Cardiac fibroblast (primary cell): ENCODE data around the gene FADS2.

Experiments used
- DNase-seq, 2 donors: peaks; one replicate each; pipeline versions ENCODE4 v3.0.0 to v3.0.0-alpha.2; 2010; ENCODE audit warnings: low read depth in 2 of 2
- H3K4me3 ChIP-seq, 2 donors: replicated peaks in 1 of 2; 1 replicate in 1 of 2; 2 replicates in 1 of 2; pipeline ENCODE4 v1.5.1; 2011; ENCODE audit warnings: low read depth in 2 of 2, low read length in 2 of 2, mild to moderate bottlenecking in 2 of 2, moderate library complexity in 1 of 2
- TF ChIP-seq, protein P1 (sequence below): IDR thresholded peaks from one replicate; pipeline ENCODE4 v1.5.1; 2011; ENCODE audit warnings: low read depth, mild to moderate bottlenecking, low read length, inconsistent platforms

The FADS2 gene

DNA sequence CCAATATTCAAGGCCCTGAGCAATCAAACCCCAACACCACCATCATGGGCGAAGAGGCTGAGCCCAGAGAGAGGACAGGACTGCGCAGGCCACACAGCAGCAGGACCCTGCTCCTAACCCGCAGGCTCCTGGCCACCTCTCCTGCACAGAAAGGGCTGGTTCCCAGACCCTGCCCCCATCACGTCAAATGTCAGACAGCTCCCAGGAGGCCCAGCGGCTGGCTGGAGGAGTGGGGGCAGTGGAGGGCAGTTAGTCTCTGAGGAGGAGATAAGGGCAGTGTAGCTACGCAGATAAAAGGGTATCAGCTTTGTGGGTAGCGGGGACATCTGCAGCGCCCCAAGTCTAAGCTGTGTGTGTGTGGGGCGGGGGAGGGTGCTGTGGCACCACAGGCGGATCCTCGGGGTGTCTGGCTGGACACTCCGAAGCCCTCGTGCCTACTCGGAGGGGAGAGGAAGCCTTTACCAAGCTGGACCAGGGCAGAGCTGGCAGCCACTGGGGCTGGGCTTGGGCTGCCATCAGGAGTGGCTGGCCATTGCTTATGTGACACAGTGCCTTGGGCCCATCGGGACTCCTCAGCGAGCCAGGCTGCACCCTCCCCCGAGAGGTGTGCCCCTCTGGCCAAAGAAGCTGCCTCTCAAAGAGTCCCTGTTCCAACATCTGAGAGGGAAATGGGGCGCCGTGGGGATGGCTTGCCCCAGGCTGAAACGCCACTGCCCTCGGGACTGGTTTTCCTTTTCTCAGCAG, 41.8 kb downstream of the FADS2 start:
- DNase-seq = peak in 1 of 2 donors; percentile 25
- no peak overlapping the region for H3K4me3 ChIP-seq
- TF ChIP-seq, protein P1, sequence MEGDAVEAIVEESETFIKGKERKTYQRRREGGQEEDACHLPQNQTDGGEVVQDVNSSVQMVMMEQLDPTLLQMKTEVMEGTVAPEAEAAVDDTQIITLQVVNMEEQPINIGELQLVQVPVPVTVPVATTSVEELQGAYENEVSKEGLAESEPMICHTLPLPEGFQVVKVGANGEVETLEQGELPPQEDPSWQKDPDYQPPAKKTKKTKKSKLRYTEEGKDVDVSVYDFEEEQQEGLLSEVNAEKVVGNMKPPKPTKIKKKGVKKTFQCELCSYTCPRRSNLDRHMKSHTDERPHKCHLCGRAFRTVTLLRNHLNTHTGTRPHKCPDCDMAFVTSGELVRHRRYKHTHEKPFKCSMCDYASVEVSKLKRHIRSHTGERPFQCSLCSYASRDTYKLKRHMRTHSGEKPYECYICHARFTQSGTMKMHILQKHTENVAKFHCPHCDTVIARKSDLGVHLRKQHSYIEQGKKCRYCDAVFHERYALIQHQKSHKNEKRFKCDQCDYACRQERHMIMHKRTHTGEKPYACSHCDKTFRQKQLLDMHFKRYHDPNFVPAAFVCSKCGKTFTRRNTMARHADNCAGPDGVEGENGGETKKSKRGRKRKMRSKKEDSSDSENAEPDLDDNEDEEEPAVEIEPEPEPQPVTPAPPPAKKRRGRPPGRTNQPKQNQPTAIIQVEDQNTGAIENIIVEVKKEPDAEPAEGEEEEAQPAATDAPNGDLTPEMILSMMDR = no peak

DNA sequence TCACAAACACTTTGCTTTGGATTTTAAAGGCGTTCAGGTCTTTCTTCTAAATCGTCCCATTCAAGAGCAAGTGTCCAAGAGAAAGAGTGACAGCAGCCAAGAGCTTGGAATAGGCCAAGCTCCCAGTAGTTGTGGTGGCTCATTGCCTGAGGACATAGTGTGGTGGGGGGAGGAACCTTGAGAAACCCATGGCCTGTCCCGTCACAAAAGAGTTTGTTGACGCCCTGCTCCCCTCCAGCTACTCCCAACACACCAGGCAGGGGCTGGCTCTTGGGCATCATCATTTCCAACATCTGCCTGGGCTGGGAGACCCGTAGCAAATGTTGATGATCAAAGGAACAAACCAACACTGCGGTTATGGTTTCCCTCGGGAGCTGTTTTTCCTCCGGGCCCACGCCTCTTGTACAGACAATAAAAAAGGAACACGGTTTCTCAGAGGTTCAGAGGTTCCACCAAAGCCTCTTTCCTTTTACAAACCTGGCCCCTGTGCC, 42.5 kb downstream of the FADS2 start:
- peak; percentile 50 to 70 for DNase-seq
- TF ChIP-seq, protein P1 = no peak
- H3K4me3 ChIP-seq = no peak overlapping the region

DNA sequence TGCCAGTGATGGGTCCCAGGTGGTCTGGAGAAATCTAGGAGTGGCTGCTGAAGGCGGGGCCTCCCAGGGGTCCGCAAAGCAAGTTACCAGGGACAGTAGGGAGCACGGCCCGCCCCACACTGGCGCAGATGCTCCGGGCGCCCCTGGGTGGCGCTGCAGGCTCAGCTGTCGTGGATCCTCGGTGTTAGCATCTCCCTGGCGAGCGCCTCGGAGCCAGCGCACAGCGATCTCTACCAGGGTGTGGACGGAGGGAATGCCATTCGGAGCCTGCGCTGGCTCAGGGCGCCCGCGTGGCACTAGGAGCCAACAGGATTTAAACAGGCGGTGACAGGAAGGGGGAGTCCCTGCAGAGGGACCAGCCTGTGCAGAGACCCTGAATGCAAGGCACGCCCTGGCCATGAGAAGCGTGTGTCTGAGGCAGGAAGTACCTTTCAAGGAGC, 43.1 kb downstream of the FADS2 start:
- TF ChIP-seq, protein P1 = peak; percentile 97
- H3K4me3 ChIP-seq = peak overlapping the region in 1 of 2 donors; percentile 15

DNA sequence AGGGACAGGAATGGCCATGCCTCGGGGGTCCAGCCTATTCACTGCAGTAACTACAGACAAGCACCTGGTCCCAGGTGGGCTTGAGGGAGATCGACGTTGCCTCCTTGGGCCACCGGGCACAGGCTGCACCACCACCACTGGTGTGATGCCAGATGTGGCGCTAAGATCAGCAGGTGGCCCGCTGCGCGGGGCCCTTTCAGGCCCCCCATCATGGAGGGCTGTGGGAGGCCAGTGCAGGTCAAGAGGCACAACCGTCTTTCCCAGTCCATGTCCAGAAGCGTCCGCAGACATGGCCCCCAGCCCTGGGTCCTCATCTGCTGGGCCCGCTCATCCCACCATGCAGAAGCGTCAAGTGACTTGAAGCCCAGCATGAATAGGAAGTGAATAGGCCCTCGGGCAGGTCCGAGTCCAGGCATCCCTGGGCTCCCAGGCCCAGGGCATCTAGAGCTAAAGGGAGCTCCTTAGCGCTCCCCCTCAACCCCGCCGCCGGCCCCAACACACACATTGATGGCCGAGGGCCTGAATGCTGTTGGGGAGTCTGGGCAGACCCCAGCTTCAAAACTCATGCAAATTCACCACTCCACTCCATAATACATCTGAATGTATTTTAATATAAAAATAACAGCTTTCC, 45.0 kb downstream of the FADS2 start:
- TF ChIP-seq, protein P1 = no peak
- no peak for DNase-seq
- no peak overlapping the region for H3K4me3 ChIP-seq

More for the DNA sequence above, 43.1 kb downstream of the FADS2 start:
- peak; percentile 83 to 87 for DNase-seq

DNA sequence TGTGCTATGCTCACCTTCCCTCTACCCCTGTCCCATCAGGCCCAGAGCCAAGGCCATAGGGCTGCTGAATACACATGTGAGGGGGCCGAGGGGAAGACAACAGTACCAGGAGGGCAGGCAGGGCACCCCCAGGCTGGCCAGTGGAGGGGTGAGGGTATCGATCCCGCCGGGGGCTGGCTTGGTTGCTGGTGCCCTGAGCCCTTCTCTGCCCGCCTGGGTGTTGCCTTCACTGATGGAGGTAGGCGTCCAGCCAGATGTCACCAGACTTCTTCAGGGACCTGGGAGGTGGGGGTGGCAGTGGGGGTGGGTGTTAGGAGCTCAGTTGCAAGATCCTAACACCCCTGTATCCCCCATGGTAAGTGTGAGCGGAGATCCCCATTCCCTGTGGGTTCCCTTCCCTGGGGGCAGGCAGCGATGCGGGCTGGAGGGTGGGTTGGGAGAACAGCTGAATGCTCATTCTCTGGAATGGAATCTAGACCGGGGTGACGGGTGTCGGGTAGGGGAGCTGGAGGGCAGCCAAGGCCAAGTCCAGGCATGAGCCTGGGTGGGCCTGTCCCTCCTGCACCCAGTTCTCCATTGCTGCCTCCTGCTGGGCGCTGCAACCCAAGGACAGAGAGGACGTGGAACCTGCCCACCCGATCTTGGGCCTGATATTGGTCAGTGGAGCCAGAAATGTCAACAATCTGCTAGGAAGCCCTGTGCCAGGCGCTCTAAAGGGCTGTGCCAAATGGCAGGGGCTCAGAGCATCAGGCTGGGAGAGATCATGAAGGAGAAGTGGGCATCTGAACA, 45.7 kb downstream of the FADS2 start:
- no peak for DNase-seq
- no peak overlapping the region for H3K4me3 ChIP-seq
- TF ChIP-seq, protein P1 = no peak

DNA sequence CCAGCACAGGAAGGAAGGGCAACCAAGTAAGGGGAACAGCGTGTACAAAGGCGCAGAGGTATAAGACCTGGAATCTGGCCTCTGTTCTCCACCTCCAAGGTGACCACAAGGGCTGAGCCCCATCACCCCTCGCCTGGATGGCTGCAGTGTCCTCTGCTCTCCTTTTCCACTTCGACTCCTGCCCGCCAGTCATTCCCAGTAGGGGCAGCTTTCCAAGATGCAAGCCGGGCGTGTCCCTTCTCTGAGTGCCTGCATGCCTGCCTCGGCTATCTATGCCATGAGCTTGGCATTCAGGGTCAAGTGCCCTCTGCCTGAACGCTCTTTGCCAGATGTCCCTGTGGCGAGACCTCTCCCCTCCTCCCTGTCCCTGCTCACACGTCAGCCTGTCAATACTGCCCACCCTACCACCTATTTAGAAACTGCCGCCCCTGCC, 46.3 kb downstream of the FADS2 start:
- DNase-seq = no peak
- TF ChIP-seq, protein P1 = no peak
- no peak overlapping the region for H3K4me3 ChIP-seq
